ENCODE results near the gene ABCA13. TPM values are rescaled to one million over a fixed set of nuclear protein-coding genes. Genes with fewer than 3 reads are reported as not detected.

The ABCA13 gene
- polyA plus RNA-seq, 3 donors, result 0.10 to 0.41 (median 0.37) TPM

DNA sequence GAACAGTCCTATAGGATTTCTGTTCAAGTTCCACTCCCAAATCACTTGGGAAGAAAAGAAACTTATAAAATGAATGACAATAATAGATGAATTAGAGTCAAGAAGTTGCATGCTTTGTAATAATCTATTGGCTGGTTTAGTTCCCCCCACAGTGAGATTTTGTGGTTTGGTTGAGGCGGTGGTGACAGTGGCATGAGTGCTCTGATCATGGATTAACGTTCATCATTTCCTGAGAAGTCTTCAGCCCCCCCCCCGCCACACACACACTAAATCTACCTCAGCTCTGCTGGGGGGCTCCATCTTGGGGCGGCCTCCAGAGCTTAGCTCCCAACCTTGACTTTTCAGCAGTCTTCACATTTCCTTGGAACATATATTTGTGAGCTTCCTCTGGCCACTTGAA, 121.7 kb downstream of the ABCA13 start:
- H3K36me3 ChIP-seq (replicated peaks in 1 of 2; ENCODE audit: control insufficient read depth in 1 of 2, insufficient read depth in 2 of 2, low read length in 2 of 2), result no peaks in the 10 kb centered on the region
- Mint-ChIP-seq H3K36me3 (no peaks in the 10 kb centered on the region), H3K27me3 (ENCODE audit: low read depth in 3 of 3) (peaks cover 0 to 1% (median 0%) of the 10 kb centered on the region in 3 donors), H3K9me3 (no peaks in the 10 kb centered on the region), H3K4me1 (no peaks in the 10 kb centered on the region), H3K4me3 (no peak overlapping the region), H3K27ac (no peak overlapping the region)
- no peak overlapping the region for H3K27ac ChIP-seq (ENCODE audit: low read depth in 1 of 2, low read length in 2 of 2)
- H3K9me3 ChIP-seq (replicated peaks in 1 of 2; ENCODE audit: control insufficient read depth in 1 of 2, insufficient read depth in 1 of 2, low read length in 2 of 2), result no peaks in the 10 kb centered on the region
- H2AFZ ChIP-seq (ENCODE audit: insufficient read depth, low read depth, low read length, poor library complexity, severe bottlenecking), result no peak overlapping the region
- intact Hi-C loops (cut with micrococcal nuclease), result no loop called here
- H3K79me2 ChIP-seq (ENCODE audit: insufficient read depth, low read length), result no peaks in the 10 kb centered on the region
- H3K4me2 ChIP-seq (replicated peaks; ENCODE audit: extremely low read depth, low read length, poor library complexity, severe bottlenecking), result no peak overlapping the region
- H3K9ac ChIP-seq (ENCODE audit: insufficient read depth, low read length, poor library complexity, severe bottlenecking), result no peak overlapping the region
- no peak for DNase-seq
- H4K20me1 ChIP-seq (ENCODE audit: insufficient read depth, low read length), result no peaks in the 10 kb centered on the region
- H3K4me3 ChIP-seq (replicated peaks in 1 of 3; ENCODE audit: low read depth in 2 of 3, low read length in 3 of 3), result no peak overlapping the region
- TF ChIP-seq, protein P1, sequence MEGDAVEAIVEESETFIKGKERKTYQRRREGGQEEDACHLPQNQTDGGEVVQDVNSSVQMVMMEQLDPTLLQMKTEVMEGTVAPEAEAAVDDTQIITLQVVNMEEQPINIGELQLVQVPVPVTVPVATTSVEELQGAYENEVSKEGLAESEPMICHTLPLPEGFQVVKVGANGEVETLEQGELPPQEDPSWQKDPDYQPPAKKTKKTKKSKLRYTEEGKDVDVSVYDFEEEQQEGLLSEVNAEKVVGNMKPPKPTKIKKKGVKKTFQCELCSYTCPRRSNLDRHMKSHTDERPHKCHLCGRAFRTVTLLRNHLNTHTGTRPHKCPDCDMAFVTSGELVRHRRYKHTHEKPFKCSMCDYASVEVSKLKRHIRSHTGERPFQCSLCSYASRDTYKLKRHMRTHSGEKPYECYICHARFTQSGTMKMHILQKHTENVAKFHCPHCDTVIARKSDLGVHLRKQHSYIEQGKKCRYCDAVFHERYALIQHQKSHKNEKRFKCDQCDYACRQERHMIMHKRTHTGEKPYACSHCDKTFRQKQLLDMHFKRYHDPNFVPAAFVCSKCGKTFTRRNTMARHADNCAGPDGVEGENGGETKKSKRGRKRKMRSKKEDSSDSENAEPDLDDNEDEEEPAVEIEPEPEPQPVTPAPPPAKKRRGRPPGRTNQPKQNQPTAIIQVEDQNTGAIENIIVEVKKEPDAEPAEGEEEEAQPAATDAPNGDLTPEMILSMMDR (IDR thresholded peaks at IDR 0.05), result no peak
- no peaks in the 10 kb centered on the region for H3K4me1 ChIP-seq (ENCODE audit: control insufficient read depth in 1 of 2, insufficient read depth in 2 of 2, low read length in 2 of 2)
- no CpG with 5 or more reads among the region's 4 CpGs for WGBS (ENCODE audit: insufficient coverage)
- no peaks in the 10 kb centered on the region for H3K27me3 ChIP-seq (ENCODE audit: control insufficient read depth in 2 of 2, insufficient read depth in 2 of 2, low read length in 2 of 2)

DNA sequence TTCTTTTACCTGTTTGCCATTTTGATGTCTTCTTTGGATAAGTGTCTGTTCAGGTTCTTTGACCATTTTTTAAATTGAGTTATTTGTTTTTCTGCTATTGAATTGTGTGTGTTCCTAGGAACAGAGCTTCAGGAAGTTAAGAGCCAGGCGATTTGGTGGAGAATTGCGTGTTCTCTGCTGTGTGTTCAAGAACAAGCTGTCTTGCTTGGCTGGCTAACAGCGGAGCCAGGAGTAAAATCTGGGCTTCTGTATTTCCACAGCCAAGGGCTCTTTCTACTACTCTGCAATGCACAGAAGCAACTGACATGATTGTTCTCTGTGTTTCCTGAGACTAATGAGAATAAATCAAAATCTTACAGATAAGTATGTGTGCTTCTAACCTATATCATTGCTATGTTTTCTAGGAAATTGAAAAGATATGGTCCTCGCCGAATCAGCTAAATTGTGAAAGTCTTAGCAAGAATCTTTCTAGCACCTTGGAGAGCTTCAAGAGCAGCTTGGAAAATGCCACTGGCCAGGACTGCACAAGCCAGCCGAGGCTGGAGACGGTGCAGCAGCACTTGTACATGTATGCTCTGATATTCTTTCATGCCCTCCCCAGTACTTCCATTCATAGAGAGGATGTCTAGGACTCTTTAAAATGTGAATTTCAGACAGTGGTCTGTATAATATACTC, 124.2 kb downstream of the ABCA13 start:
- Mint-ChIP-seq H3K4me1 (peaks cover 1% of the 10 kb centered on the region), H3K4me3 (no peak overlapping the region), H3K27me3 (ENCODE audit: low read depth in 3 of 3) (peaks cover 0 to 1% (median 0%) of the 10 kb centered on the region in 3 donors), H3K27ac (no peak overlapping the region), H3K36me3 (no peaks in the 10 kb centered on the region), H3K9me3 (no peaks in the 10 kb centered on the region)
- Histone ChIP-seq H2AFZ (ENCODE audit: insufficient read depth, low read depth, low read length, poor library complexity, severe bottlenecking) (no peak overlapping the region), H3K79me2 (ENCODE audit: insufficient read depth, low read length) (no peaks in the 10 kb centered on the region), H3K27ac (ENCODE audit: low read depth in 1 of 2, low read length in 2 of 2) (no peak overlapping the region), H3K36me3 (replicated peaks in 1 of 2; ENCODE audit: control insufficient read depth in 1 of 2, insufficient read depth in 2 of 2, low read length in 2 of 2) (no peaks in the 10 kb centered on the region), H3K9me3 (replicated peaks in 1 of 2; ENCODE audit: control insufficient read depth in 1 of 2, insufficient read depth in 1 of 2, low read length in 2 of 2) (no peaks in the 10 kb centered on the region), H4K20me1 (ENCODE audit: insufficient read depth, low read length) (no peaks in the 10 kb centered on the region), H3K4me1 (ENCODE audit: control insufficient read depth in 1 of 2, insufficient read depth in 2 of 2, low read length in 2 of 2) (no peaks in the 10 kb centered on the region), H3K27me3 (ENCODE audit: control insufficient read depth in 2 of 2, insufficient read depth in 2 of 2, low read length in 2 of 2) (no peaks in the 10 kb centered on the region), H3K4me2 (replicated peaks; ENCODE audit: extremely low read depth, low read length, poor library complexity, severe bottlenecking) (no peak overlapping the region), H3K9ac (ENCODE audit: insufficient read depth, low read length, poor library complexity, severe bottlenecking) (no peak overlapping the region), H3K4me3 (replicated peaks in 1 of 3; ENCODE audit: low read depth in 2 of 3, low read length in 3 of 3) (no peak overlapping the region)
- WGBS (ENCODE audit: insufficient coverage), result 93% methylated on average over 4 of the region's 7 CpGs
- intact Hi-C loops (cut with micrococcal nuclease), result no loop called here
- TF ChIP-seq, protein P1 (IDR thresholded peaks at IDR 0.05), result no peak
- no peak for DNase-seq
